Left renal pelvis (tissue), 4 donors: ENCODE measurements around the gene HSPG2. TPM values are rescaled to one million over a fixed set of nuclear protein-coding genes. Genes with fewer than 3 reads are reported as not detected.
A peak's percentile ranks its signal among the peaks of the same experiment; 100 is the strongest.
"Not testable (repeated sequence)": the region's sequence is repeated elsewhere in the genome, so short reads cannot be mapped to it uniquely, and the experiment has no call there.

Source experiments
- DNase-seq, 4 donors: peaks; one replicate each; pipeline ENCODE4 v3.0.0-alpha.2; 2013; ENCODE audit warnings: low read depth in 4 of 4, low spot score in 3 of 4
- polyA plus RNA-seq, 4 donors: library from polyadenylated mRNA; unstranded; fragments of 120-200 nt; gene quantifications; one replicate each; pipeline ENCODE4 v1.2.1, GENCODE V29; 2013; ENCODE audit not compliant: insufficient read length in 4 of 4

Gene HSPG2
- 100 to 1,000 TPM; 130 to 209 (median 182) TPM for polyA plus RNA-seq

DNA sequence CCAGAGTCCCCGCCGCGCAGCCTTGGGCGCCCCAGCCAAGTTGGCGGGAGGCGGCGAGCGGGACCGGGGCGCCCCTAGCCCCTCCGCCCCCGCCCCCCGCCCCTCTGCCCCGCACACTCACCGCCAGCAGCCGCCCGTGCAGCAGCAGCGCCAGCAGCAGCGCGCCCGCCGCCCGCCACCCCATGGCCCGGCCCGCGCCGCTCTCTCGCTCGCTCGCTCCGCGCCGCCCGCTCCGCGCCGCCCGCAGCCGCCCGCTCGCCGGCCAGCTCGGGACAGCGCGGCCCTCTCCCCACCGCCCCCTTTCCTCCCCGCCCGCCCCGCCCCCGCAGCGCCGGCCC, at the start of gene HSPG2:
TSS of gene HSPG2 (minus strand) at position 277 of the 338 bp plus-strand sequence. CDS start at position 184, 93 bp downstream.
- DNase-seq = no peak

DNA sequence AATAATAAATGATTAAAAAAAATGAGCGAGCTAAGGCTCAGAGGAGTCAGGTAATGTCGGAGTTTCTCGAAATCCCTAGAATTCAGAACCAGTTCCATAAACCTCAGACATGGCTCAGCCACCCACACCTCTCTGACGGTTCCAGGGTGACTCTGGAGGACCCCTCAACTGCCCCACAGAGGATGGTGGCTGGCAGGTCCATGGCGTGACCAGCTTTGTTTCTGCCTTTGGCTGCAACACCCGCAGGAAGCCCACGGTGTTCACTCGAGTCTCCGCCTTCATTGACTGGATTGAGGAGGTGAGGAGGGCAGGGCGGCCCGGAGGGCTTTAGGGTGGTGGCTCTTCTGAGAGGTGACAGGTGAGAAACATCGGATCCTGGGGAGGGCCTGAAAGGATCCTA, 49.3 kb upstream of the HSPG2 start:
- not testable (repeated sequence) for DNase-seq

- not testable (repeated sequence) for DNase-seq
Observed at GRCh38 chr1:21985893-21986292, 48.8 kb upstream of the HSPG2 start.

GRCh38 chr1:21983539-21983938, 46.4 kb upstream of the HSPG2 start:
- not testable (repeated sequence) for DNase-seq

- DNase-seq = not testable (repeated sequence)
Observed at GRCh38 chr1:21982122-21982521, 45.0 kb upstream of the HSPG2 start.

- not testable (repeated sequence) for DNase-seq
Observed at GRCh38 chr1:21981253-21981652, 44.1 kb upstream of the HSPG2 start.

DNA sequence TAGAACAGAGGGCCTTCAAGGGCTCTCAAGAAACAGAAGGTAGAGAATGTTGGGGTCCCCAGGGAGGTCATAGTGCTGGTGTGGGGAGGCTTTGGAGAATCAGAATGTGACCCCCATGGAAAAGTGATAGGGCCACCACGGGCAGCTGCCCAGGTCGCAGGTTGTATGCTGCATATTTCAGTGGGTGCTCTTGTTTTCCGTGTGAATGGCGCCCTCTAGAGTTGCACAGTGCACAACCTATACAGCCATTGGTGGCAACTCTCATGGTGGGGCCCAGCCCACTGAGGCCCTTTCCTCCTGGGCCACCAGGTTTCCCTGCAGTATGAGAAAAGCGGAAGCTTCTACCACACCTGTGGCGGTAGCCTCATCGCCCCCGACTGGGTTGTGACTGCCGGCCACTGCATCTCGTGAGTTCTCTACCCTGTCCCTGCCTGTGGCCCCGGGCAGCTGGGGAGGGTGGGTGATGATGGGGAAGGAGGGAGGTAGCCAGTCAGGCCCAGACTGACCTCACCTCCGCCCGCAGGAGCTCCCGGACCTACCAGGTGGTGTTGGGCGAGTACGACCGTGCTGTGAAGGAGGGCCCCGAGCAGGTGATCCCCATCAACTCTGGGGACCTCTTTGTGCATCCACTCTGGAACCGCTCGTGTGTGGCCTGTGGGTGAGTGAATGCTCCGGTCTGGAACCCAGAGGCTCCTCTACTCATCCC, 43.6 kb upstream of the HSPG2 start:
- not testable (repeated sequence) for DNase-seq

- DNase-seq = not testable (repeated sequence)
Observed at GRCh38 chr1:21978209-21978608, 41.1 kb upstream of the HSPG2 start.

- DNase-seq = not testable (repeated sequence)
Observed at GRCh38 chr1:21976703-21977239, 39.7 kb upstream of the HSPG2 start, which contains the start of gene CELA3B. Gene CELA3B, plus strand, starts transcription at chr1:21977022. Its CDS starts 18 bp downstream, at chr1:21977040.

DNA sequence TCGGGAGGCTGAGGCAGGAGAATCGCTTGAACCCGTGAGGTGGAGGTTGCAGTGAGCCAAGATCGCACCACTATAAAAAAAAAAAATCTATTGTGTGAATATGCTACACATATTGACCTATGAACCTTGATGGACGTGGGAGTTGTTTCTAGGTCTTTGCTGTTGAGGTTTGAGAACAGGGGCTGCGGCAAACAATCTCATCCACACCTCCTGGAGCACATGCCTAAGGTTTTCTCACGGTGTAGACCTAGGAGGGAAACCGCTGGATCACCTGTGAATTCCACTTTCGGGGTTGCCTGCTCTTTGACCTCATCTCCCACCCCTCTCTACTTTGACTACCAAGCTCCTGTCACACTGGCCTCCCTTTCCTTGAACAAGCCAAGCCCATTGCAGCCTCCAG, 38.2 kb upstream of the HSPG2 start:
- not testable (repeated sequence) for DNase-seq

- not testable (repeated sequence) for DNase-seq
Observed at GRCh38 chr1:21974699-21975098, 37.6 kb upstream of the HSPG2 start.

DNA sequence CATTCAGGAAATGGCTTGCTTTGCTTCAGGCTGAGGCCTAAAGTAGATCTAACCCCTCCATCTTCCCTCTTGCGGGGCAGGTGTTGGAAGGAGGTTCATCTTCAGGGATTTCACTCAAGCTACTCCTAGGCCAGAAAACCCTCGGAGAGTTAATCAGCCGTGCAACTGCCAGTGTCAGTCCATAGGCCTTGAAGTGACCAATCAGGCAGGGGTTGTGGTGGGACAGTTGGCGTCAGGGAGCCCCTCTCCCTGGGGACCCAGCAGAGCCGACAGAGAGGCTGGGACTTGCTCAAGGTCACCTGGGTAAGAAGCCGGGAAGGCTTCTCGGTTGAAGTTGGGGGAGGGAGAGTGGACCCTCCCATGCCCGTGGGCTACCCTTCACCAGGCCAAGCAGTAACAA, 36.8 kb upstream of the HSPG2 start:
- DNase-seq = not testable (repeated sequence)

DNA sequence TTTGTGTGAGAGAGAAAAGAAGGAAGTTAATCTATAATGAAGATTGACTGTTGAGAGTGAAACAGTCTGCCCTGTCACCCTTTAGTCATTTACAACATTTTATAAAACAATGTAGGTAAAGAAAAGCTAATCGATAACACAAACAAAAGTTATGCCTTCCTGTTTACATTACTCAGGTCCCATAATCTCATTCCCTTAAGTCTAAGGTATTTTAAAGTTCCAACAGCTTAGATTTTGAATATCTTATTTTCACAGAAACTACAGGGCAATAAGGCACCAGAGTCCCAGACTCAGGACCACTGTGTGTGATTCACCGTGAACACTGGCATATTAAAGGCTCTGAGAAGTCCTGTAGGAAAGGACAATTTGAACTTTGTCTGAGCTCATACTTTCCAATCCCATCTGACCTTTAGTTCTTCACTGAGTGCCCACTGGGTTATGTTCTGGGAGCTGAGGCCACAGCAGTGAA, 35.9 kb upstream of the HSPG2 start:
- not testable (repeated sequence) for DNase-seq

- DNase-seq = not testable (repeated sequence)
Observed at GRCh38 chr1:21970523-21970922, 33.4 kb upstream of the HSPG2 start.

GRCh38 chr1:21969066-21969465, 32.0 kb upstream of the HSPG2 start:
- not testable (repeated sequence) for DNase-seq

- DNase-seq = not testable (repeated sequence)
Observed at GRCh38 chr1:21967216-21967615, 30.1 kb upstream of the HSPG2 start.

GRCh38 chr1:21966247-21967000, 29.3 kb upstream of the HSPG2 start:
- no peak for DNase-seq

DNA sequence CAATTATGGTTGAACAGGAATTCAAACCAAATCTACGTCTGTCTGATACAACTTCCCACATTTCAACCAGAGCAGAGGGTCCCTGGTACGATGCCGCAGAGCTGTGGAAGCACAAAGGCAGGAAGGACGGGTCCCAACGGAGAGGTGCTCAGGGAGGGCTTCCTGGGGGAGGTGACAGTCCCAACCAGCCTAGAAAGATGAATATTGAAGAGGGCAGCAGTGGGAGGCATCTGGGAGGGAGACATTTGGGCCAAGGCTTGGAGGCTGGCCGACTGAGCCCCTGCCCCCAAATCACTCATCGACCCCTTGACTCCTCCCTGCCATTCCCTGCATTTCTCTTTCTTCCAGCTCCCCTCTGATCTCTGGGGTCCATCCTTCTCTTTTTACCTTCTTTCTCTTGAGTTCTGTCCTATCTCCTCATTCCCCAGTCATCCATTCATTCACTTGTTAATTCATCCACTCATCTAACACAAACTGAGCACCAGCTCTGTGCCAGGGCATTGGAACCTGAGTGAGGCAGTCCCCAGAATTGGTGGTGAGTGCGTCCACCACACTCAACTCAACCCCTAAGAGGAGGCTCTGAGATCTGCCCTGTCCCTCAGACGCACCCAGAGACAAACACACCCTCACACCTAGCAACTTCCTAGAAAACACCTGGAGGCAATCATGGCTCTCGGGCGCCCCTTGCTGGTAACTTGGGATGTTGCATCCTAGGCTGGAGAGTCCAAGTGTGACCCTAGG, 26.5 kb upstream of the HSPG2 start:
- DNase-seq = peak in 2 of 4 donors; percentile 45 to 56

- DNase-seq = no peak
Observed at GRCh38 chr1:21961799-21962198, 24.7 kb upstream of the HSPG2 start.

DNA sequence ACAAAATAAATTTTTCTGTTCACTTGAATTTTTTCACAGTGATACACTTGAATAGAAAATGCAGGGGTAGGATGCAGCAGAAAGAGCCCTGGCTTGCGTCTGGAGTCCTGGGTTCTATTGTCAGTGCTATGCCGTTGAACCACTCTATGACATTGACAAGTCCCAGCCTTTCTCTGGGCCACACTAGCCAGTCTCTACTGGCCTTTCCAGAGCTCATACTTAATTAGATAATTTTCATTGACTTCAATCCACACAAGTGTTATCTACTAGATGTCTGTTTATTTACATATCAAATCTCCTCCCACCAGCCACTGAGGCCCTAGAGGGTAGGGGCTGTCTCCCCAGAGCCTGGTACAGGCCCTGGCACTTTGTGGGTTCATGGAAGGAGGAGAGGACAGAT, 24.2 kb upstream of the HSPG2 start:
- no peak for DNase-seq
